A549 (cell line): ENCODE measurements around the gene TMEM120B.

Experiments used
- CHD2 ChIP-seq: fragments of 150-350 bp; IDR thresholded peaks from 2 replicates; pipeline ENCODE4 v1.6.1; 2014; ENCODE audit warnings: low read length; ENCODE audit not compliant: partially characterized antibody
- JUN ChIP-seq, 2 experiments: fragments of >200 bp; sonication (Bioruptor Twin); formaldehyde crosslinking; IDR thresholded peaks; 2 replicates in 1 of 2; 3 replicates in 1 of 2; pipeline ENCODE4 v1.6.1; 2016 to 2017
- JUNB ChIP-seq: fragments of >200 bp; sonication (Bioruptor Twin); formaldehyde crosslinking; IDR thresholded peaks from 2 replicates; pipeline ENCODE4 v1.6.1; 2016
- NFE2L2 ChIP-seq: fragments of 150-350 bp; conservative IDR thresholded peaks from 2 replicates; pipeline ENCODE4 v1.6.1; 2014; ENCODE audit warnings: low read length
- POLR2A ChIP-seq: IDR thresholded peaks from 2 replicates; pipeline ENCODE4 v1.6.1; 2012; ENCODE audit warnings: mild to moderate bottlenecking, low read length
- POLR2AphosphoS2 ChIP-seq: conservative IDR thresholded peaks from 2 replicates; pipeline ENCODE4 v1.6.1; 2012; ENCODE audit warnings: low read length, improper control_type of control experiment, inconsistent platforms
- RAD21 ChIP-seq, 2 experiments: fragments of >200 bp in 1 of 2; sonication (Bioruptor Twin) in 1 of 2; formaldehyde crosslinking in 1 of 2; IDR thresholded peaks in 1 of 2; conservative IDR thresholded peaks in 1 of 2; 2 replicates in 1 of 2; 3 replicates in 1 of 2; pipeline ENCODE4 v1.6.1; 2012 to 2018; ENCODE audit warnings: inconsistent platforms in 1 of 2
- RFX5 ChIP-seq: fragments of 450-650 bp; IDR thresholded peaks from 2 replicates; pipeline ENCODE4 v1.7.1; 2014; ENCODE audit warnings: antibody characterized with exemption, mild to moderate bottlenecking, moderate library complexity
- SMC3 ChIP-seq: fragments of >200 bp; sonication (Bioruptor Twin); formaldehyde crosslinking; IDR thresholded peaks from 3 replicates; pipeline ENCODE4 v1.6.1; 2018; ENCODE audit warnings: inconsistent platforms
- SREBF2 ChIP-seq: fragments of 450-650 bp; IDR thresholded peaks from 2 replicates; pipeline ENCODE4 v1.6.1; 2014; ENCODE audit warnings: mild to moderate bottlenecking, moderate library complexity
- TF ChIP-seq, protein P1 (sequence below): fragments of >200 bp; sonication (Bioruptor Twin); formaldehyde crosslinking; IDR thresholded peaks from 3 replicates; pipeline ENCODE4 v1.5.1; 2016
- TF ChIP-seq, protein P2 (sequence below): IDR thresholded peaks from 2 replicates; pipeline ENCODE4 v1.6.1; 2012

DNA sequence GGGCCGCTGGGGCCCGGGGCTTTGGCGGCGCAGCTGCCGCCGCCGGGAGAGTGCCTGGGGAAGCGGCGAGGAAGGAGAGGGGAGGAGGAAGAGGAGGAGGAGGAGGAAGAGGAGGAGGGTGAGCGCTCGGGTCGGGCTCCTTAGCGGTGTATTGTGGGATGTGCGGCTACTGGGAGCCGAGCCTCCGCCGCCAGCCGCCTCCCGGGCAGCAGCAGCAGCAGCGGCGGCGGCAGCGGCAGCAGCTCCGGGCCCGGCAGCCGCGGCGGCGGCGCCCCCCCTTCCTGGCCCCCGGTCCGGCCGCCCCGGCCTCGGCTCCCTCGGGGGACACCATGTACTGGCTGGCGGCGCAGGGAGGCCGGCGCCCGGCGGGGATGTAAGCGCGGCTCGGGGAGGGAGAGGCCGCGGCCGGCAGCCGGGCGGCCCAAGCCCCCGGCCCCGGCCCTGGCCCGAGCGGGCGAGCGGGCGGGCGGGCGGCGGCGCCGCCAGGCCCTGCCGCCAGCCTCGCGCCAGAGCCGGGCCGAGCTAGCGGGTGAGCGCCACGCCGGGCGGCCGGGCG is 91.4 kb downstream of the TMEM120B start, which contains the start of gene SETD1B:
- peak; percentile 46 for TF ChIP-seq POLR2A
- TF ChIP-seq RAD21 (conservative IDR thresholded peaks at IDR 0.05 in 1 of 2, IDR thresholded peaks at IDR 0.05 in 1 of 2): no peak
- TF ChIP-seq POLR2AphosphoS2: no peak
- TF ChIP-seq, protein P1, sequence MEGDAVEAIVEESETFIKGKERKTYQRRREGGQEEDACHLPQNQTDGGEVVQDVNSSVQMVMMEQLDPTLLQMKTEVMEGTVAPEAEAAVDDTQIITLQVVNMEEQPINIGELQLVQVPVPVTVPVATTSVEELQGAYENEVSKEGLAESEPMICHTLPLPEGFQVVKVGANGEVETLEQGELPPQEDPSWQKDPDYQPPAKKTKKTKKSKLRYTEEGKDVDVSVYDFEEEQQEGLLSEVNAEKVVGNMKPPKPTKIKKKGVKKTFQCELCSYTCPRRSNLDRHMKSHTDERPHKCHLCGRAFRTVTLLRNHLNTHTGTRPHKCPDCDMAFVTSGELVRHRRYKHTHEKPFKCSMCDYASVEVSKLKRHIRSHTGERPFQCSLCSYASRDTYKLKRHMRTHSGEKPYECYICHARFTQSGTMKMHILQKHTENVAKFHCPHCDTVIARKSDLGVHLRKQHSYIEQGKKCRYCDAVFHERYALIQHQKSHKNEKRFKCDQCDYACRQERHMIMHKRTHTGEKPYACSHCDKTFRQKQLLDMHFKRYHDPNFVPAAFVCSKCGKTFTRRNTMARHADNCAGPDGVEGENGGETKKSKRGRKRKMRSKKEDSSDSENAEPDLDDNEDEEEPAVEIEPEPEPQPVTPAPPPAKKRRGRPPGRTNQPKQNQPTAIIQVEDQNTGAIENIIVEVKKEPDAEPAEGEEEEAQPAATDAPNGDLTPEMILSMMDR: no peak
- TF ChIP-seq SREBF2: no peak
- TF ChIP-seq RFX5: no peak
- TF ChIP-seq, protein P2, sequence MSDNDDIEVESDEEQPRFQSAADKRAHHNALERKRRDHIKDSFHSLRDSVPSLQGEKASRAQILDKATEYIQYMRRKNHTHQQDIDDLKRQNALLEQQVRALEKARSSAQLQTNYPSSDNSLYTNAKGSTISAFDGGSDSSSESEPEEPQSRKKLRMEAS: no peak; the same call in 1 of the 2 replicates
- no peak for TF ChIP-seq JUNB
- TF ChIP-seq NFE2L2: no peak
- peak; percentile 2 to 53; a peak in 2 of 5 replicates for TF ChIP-seq JUN (IDR thresholded peaks at IDR 0.05)
- TF ChIP-seq SMC3: no peak
- TF ChIP-seq CHD2: no peak
